Fibroblast of villous mesenchyme (primary cell): ENCODE data around the gene FAM3C. TPM values are rescaled to one million over a fixed set of nuclear protein-coding genes. Genes with fewer than 3 reads are reported as not detected.

Experiments
- DNase-seq: peaks from one replicate; pipeline ENCODE4 v3.0.0-alpha.2; 2010; ENCODE audit warnings: low read depth
- H3K4me3 ChIP-seq: 2 replicates; pipeline ENCODE4 v1.5.1; 2011; ENCODE audit warnings: low read depth, mild to moderate bottlenecking, low read length
- total RNA-seq: library from RNA; depleted of rRNA; stranded (reverse); fragments of >200 nt; gene quantifications from 2 replicates; pipeline ENCODE4 v1.2.3, GENCODE V29; 2012
- TF ChIP-seq, protein P1 (sequence below): IDR thresholded peaks from 2 replicates; pipeline ENCODE4 v1.5.1; 2012; ENCODE audit warnings: low read depth, mild to moderate bottlenecking, low read length; ENCODE audit not compliant: insufficient read depth

Gene FAM3C
- total RNA-seq, 1 donor, result 35.8 TPM

DNA sequence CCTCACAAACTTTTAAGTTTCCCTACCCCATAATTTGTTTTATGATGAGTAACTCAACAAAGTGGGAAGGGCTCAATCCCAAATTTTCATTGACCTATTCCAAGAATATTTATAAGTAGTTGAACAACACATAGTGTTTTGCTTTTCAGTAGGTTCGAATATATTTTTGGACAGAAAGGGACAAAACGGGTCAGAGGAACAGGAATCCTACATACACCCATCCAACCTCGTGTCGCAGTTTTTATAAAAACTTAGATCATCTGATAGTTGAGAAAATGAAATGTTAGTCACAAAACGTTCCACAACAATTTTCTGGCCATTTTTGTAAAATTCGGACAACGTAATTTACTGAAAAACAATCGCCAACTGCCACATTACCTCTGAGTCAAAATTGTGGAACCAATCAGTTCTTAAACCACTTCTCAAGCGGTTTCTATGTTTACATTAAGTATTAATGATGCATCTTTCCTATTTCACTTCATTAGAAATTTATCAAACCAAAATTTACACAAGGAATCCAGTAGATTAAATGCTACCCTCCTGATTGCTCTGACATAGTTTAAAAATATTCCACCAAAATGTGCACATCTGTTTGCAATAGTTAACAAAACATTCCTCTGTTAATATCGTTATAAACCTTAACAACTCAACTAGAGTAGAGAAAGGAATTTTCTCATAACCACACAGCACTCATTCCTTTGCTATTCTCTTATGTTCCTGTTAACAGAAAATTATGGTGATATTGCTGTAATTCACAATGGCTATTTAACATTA is 61.0 kb downstream of the FAM3C start:
- DNase-seq, result peak; percentile 16
- no peak overlapping the region for H3K4me3 ChIP-seq
- TF ChIP-seq, protein P1, sequence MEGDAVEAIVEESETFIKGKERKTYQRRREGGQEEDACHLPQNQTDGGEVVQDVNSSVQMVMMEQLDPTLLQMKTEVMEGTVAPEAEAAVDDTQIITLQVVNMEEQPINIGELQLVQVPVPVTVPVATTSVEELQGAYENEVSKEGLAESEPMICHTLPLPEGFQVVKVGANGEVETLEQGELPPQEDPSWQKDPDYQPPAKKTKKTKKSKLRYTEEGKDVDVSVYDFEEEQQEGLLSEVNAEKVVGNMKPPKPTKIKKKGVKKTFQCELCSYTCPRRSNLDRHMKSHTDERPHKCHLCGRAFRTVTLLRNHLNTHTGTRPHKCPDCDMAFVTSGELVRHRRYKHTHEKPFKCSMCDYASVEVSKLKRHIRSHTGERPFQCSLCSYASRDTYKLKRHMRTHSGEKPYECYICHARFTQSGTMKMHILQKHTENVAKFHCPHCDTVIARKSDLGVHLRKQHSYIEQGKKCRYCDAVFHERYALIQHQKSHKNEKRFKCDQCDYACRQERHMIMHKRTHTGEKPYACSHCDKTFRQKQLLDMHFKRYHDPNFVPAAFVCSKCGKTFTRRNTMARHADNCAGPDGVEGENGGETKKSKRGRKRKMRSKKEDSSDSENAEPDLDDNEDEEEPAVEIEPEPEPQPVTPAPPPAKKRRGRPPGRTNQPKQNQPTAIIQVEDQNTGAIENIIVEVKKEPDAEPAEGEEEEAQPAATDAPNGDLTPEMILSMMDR, result no peak

DNA sequence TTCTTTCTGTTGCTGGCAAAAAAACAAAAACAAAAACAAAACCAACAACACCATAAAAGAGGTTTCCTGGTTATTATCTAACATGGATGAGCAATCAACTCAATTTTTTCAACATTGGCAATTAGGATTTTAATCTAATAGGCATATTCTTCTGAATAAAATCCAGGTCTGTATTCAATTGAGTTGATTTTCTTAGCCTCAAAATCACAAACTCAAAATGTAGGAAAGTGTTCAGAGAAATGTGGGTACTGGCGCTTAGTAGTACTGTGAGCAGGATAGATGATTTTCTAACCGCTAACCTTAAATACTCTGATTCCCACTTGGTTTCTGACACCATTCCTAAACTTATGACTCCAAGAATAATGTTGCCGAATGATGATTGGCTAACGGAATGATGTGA is 61.7 kb downstream of the FAM3C start:
- TF ChIP-seq, protein P1, result no peak
- DNase-seq, result no peak
- H3K4me3 ChIP-seq, result no peak overlapping the region

DNA sequence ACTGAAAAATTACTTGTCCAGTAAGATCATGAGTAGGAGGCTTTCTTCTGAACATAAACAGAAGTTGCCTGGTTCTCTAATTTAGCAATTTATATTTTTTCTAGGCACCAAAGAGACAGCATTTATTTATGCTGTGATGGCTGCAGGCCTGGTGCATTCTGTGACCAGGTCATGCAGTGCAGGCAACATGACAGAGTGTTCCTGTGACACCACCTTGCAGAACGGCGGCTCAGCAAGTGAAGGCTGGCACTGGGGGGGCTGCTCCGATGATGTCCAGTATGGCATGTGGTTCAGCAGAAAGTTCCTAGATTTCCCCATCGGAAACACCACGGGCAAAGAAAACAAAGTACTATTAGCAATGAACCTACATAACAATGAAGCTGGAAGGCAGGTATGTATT is 64.5 kb downstream of the FAM3C start:
- TF ChIP-seq, protein P1, result no peak
- no peak overlapping the region for H3K4me3 ChIP-seq

DNA sequence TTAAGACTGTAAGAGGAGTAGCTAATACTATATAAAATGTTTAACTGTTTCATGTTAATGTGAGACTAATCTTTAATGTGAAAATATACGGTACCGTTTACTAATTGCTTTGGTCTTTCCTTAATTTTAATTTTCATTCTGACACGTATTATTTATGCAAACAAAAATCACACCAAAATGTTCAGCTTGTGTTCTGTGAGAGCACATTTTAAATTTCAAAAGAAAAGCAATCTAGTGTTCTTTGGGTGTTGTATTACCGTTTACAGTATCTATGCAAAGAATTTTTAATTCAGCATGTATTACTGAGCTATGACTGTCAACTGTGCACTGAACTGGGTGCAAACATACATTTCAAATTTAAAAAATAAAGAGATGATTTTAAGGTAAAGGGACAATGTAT is 65.1 kb downstream of the FAM3C start:
- TF ChIP-seq, protein P1, result no peak
- H3K4me3 ChIP-seq, result no peak overlapping the region
- DNase-seq, result no peak

More for the DNA sequence above, 64.5 kb downstream of the FAM3C start:
- no peak for DNase-seq

DNA sequence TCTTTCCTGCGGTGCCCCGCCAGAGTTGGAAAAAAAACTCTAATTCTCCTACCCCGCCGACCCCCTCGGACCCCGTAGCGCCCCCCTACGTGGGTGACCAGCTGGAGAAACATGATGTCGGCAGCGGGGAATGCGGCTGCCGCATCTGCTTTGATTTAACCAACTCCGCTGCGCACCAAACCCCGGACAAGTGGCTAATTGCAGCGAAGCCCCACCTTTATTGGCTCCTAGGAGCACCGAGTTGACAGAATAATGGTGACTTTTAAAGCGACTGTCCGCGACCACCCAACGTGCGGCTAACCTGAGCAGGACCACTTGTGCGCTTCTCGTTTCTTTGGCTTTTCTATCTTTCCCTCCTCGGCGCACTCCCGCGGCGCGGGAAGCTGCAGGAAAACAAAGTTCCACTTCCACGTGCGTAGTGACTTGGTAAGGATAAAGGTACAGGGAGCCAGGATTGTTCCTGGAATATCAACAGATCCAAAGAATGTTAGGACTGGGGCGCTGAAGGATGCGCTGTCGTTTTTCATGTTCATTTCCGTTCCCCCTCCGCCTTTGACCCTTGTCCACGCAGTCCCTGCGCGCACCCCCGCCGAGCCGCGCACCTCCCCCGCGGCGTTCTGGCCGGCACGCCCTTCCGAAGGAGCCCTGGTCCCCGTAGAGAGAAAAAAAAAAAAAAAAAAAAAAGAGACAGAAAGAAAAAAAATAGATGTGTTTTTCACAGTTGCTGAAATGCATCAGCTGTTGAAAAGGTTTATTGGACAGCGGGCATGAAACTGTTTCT is 65.9 kb downstream of the FAM3C start:
- H3K4me3 ChIP-seq, result peak overlapping the region; percentile 50
- TF ChIP-seq, protein P1, result no peak
- no peak for DNase-seq

DNA sequence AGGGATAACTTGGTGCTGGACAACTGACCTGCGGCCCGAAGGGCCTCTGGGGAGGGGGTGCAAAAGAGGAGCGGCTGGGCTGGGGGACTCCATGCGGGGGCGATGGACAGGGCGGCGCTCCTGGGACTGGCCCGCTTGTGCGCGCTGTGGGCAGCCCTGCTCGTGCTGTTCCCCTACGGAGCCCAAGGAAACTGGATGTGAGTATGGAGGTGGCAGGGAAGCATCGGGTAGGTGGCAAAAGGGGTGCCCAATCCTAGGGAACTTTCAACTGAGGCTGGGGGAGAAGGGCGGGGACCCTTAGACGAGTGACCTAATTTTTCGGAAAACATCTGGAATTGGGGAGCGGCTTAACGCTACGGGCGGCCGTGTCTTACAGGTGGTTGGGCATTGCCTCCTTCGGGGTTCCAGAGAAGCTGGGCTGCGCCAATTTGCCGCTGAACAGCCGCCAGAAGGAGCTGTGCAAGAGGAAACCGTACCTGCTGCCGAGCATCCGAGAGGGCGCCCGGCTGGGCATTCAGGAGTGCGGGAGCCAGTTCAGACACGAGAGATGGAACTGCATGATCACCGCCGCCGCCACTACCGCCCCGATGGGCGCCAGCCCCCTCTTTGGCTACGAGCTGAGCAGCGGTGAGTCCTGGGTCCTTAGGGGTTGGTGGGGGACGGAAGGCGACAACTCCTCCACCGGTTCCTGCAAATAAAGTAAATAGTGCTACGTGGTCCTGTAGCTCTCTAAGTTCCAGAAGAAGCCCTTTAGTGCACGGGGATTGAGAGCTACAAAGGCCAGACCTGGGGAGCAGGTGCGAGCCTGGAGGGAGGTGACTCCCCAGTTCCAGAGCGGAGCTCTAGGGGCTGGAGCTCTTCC is 66.7 kb downstream of the FAM3C start:
- H3K4me3 ChIP-seq, result peak overlapping the region; percentile 50
- TF ChIP-seq, protein P1, result no peak
- no peak for DNase-seq
